ENCODE results near the gene RSL24D1.
A peak's percentile ranks its signal among the peaks of the same experiment; 100 is the strongest.
"Not testable (repeated sequence)": the region's sequence is repeated elsewhere in the genome, so short reads cannot be mapped to it uniquely, and the experiment has no call there.

Gene RSL24D1

DNA sequence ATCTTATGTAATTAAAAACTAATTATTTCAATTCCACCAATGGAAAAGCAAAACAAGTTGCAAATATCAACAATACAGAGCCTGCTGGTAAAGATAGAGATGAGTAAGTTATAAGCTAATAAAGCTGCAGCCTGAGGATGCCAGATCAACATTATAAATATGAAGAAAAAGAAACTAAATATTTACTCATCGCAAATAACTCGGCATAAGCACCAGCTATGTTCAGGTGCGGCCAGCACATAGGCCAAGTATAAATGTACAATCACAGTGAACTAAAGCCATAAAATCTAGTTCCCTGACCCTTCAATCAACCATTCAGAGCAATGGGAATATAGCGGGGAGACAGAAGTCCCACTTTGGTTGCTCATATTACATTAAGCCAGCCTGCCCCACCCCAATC lies 7.7 kb upstream of the RSL24D1 start:
- no peak for FAIRE-seq

DNA sequence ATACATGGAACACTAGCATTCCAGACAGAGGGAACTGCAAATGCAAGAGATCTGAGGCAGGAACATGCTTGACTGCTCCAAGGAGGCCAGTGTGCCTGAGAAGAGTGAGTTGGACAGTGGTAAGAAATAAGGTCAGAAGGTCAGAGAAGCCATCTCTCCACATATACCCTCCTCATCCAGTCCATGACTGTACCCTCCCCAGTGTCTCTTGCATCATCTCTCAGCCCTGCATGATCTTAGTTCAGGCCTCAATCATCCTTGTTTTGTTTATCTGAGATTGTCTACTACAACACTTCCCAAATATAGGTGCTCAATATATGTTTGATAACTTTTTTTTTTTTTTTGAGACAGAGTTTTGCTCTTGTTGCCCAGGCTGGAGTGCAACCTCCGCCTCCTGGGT lies 5.5 kb upstream of the RSL24D1 start:
- FAIRE-seq: no peak

DNA sequence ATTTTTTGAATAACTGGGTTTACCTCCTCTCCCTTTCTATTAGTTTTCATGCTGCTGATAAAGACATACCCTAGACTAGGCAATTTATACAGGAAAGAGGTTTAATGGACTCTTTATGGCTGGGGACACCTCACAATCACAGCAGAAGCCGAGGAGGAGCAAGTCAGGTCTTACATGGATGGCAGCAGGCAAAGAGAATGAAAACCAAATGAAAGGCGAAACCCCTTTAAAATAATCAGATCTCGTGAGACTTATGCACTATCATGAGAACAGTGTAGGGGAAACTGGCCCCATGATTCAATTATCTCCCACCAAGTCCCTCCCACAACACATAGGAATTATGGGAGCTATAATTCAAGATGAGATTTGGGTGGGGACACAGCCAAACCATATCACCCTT lies 2.0 kb upstream of the RSL24D1 start:
- FAIRE-seq: no peak

DNA sequence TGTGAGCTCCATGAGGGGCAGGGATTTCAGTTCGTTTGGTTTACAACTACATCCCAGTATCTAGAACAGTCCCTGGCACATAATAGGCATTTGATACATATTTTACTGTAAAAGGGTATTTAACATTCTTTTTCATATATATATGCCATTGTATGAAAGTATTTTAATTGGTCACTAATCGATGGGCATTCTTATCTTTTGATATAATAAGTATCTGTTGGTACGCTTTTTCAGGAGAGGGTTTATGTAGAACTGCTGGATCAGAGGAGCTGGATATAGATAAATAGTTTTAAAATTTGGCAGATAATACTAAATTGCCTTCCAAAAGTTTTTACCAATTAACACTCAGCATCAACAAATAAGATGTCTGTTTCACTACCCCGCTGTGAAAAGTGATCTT lies 978 bp upstream of the RSL24D1 start:
- no peak for FAIRE-seq

DNA sequence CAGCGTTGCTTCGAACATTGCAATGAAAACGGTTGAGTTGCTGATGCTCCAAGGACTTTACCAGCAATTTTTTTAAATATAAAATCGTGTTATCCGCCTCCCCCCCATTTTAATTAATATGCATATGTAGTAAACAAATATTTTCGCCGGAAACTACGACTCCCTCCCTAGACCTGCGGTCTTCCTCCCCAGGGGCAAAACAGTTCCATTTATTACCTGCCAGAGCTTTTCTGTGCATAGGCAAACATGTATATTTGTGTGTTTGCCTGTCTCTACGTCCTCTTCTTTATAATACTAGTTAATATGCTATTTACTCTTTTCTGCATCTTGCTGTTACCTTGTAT lies 593 bp upstream of the RSL24D1 start:
- FAIRE-seq: no peak

DNA sequence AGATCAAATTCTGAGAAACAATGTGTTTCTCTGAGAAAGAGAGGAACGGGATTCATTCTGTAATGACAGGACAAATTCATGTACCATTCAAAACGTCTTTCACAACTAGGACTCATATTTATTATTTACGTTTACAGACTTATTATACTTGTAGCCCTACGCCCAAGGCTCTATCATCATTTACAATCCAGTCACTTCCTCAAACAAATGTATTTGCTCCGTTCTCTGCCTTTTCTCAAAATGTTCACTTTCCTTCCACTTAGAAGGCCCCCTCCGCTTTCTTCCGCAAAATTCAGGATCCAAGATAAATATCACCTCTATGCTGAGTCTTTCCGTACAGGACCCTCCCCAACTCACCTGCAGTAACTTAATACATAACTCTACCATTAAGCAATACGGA lies 745 bp downstream of the RSL24D1 start:
- FAIRE-seq: no peak

DNA sequence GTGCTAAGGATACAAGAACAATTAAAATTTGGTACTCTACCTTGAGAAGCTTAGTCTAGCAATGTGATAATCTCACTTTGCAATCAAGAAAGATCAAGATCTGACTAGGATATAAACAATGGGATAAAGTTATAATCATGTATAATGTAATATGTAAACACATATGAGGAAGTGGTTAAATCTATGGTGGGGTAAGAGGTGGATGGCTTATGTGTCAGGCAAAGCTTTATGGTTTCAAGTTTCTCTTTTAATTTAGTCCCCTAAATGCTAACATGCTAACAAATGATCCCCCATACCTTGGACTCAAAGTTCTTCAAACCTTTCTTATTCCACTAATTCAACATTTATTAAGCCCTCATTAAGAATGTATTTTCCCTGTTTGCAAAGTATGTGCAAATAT lies 2.5 kb downstream of the RSL24D1 start:
- FAIRE-seq: no peak

DNA sequence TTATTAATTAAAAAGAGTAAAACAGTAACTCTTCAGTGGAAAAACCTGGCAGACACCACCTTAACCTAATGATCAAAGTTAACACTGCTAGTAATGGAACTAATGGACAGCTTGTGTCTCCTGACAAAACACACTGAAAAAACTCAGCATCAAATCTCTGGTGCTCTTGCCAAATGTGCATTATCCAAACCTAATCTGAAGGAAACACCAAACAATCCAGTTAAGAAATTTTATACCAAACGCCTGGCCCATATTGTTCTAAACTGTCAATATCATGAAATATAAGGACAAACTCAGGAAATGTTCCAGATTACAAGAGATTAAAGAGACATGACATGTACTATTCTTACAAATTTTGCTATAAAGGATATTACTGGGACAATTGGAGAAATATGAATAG lies 10.4 kb downstream of the RSL24D1 start:
- no peak for FAIRE-seq

DNA sequence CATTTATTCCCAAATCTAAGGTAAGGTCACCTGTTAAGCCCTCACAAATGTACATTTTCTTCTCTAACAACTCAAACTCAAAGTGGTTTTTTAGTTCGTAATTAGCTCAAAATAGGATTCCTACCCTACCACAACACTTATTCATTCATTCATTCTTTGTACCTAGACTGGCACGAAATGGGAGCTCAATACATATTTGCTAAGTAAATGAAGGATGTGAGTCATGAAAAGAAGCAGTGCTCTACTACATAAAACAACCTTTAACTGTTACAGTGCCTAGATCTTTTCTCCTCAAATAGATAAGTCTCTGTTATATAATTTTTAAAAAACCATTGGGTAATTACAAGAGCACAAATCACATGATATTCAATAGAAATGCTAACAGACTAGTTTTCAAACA lies 13.1 kb downstream of the RSL24D1 start:
- no peak for FAIRE-seq

DNA sequence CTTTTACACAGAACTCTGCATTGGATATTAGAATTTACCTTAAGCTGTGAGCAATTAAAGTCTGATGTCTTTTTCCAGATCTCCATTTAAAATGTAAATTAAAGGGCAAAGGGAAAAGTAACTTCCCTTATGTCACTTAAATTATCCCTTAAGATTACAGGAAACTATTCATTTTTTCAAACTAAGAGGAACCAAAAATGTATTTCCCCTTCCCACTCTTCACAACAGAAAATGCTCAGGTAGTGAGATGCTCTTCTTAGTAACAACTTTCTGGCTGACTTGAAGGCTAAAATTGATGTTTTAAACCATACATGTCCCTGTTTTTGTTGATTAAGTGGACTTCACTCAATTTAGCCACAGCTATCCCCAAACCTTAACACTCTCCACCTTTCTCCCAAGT lies 17.6 kb downstream of the RSL24D1 start:
- FAIRE-seq: no peak

DNA sequence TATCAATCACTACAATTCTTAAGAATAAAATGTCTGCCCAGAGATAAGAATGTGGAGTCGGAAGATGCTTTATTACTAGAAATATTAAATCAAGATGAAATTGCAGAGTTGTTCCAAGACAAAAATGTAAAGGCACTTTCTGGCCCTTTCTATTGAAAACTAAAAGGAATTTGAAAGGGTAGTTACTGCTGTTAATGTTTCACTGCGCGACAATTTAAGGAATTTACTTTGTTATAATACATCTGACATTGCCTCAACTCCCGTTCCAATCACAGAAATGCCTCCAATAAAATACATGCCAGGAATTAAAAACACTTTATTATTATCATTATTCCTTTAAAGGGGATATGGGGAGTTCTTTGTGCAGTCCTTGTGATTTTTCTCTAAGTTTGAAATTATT lies 26.4 kb downstream of the RSL24D1 start:
- FAIRE-seq: no peak

DNA sequence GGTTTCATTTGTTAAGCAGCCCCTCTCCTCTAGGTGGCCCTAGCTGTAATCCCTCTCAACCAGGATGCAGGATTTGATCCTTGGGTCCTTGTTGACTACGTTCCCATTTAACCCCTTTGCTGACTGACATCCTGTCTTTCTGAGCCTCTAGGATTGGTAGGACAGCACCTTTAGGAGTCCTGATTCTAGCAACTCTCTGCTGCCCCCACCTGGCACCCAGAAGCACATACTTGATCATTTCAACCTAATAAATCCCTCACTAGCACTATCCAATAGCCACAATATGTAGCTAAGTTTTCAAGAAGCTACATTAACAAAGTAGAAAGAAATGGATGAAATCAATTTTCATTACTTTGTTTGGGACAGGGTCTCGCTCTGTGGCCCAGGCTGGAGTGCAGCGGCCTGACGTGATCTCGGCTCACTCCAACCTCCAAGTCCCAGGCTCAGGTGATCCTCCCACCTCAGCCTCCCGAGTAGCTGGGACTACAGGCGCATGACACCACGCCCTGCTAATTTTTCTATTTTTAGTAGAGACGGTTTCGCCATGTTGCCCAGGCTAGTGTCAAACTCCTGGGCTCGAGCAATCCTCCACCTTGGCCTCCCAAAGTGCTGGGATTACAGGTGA lies 28.3 kb downstream of the RSL24D1 start:
- peak; percentile 84 for FAIRE-seq

DNA sequence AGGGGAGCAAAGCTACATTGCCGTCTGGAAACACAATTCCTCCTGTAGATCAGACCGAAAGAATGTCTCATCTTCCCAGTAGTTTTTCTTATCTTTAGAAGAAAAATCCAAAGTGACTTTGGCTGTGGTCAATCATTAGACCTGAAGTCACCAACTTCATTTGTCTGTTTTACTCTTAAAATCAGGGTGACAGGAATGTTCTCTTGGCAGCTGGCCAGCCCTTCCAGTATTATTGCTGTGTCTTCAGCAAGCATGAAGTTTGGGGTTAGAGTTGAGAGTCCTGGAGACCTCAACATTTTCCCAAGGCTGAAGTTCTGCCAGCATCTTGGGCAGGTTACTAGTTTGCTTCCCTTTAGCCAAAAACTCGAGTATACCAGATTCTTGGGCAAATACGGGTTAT lies 32.5 kb downstream of the RSL24D1 start:
- no peak for FAIRE-seq

DNA sequence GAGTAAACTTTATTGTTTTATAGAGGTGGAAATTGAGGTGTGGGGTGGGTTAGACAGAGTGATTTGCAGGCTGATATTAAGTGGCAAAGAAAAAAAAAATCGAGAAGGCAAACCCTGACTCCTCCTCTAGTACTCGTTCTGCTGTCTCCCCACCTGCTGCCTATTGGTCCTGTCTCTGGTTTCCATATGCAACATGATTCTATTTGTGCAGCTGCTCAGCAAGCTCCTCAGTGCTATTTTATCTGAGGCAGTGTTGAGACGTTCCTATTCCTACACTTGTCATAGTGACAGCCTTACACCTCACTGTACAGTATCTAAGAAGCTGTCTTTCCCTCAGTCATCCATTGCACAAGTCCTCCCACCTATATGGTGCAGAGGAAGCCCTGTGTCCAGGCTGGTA lies 45.1 kb downstream of the RSL24D1 start:
- no peak for FAIRE-seq

DNA sequence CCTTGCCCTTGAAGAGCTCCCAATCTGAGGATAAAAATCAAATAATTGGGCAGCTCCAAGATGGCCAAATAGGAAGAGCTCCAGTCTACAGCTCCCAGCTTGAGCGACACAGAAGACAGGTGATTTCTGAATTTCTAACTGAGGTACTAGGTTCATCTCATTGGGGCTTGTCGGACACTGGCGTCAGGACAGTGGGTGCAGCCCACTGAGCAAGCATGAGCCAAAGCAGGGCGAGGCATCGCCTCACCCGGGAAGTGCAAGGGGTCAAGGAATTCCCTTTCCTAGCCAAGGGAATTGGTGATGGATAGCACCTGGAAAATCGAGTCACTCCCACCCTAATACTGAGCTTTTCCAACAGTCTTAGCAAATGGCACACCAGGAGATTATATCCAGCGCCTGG lies 53.6 kb downstream of the RSL24D1 start:
- not testable (repeated sequence) for FAIRE-seq

DNA sequence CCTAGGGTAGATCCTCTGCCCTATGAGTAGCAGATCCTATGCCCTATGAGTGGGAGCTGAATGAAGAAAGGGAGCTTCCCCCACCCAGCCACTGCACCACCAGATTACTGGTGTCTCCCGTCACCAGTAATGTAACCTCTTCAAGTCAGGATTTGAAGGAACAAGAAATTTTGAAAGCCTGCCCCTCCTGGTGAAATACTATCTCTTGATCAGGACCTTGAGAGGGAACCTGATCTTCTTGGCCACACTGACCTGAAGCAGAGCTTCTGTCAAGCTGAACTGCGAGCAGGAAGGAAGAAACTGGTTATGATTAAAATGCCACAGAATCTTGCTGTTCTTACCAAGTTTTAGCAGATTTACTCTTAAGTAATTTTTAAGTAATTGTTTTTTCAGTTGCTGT lies 62.8 kb downstream of the RSL24D1 start:
- FAIRE-seq: no peak

DNA sequence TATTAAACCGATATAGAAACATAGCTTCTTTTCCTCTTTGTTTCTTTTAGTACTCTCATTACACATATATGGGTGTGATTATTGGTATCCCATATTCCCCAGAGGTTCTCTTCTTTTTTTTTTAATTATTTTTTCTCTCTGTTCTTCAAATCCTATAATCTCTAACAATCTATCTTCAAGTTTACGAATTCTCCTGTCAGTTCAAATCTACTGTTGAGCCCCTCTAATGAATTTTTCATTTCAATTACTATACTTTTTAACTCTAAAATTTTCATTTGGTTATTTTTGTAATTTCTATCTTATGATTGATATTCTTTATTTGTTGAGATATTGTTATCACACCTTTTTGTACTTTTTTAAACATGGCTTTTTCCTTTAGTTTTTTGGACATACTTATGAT lies 64.1 kb downstream of the RSL24D1 start:
- FAIRE-seq: peak; percentile 21
